Memory B cell (primary cell): ENCODE data around the gene NOS1AP.
A peak's percentile ranks its signal among the peaks of the same experiment; 100 is the strongest.

Source experiments
- ATAC-seq: fragments of 150-1000 bp; cut with Tn5 transposase; 2 replicates; pipeline ENCODE4 v1.10.0; 2021; ENCODE audit warnings: low read depth, mild to moderate bottlenecking, moderate library complexity
- DNase-seq, 2 donors: peaks; one replicate each; pipeline ENCODE4 v3.0.0; 2022; ENCODE audit warnings: low spot score in 2 of 2
- H3K27ac Mint-ChIP-seq: one replicate; pipeline ENCODE4 v1.8.0; 2022; ENCODE audit warnings: mild to moderate bottlenecking, moderate library complexity, mixed read lengths
- H3K27me3 Mint-ChIP-seq: one replicate; pipeline ENCODE4 v1.8.0; 2022; ENCODE audit warnings: mixed read lengths
- H3K36me3 Mint-ChIP-seq: one replicate; pipeline ENCODE4 v1.8.0; 2022; ENCODE audit warnings: mild to moderate bottlenecking, mixed read lengths
- H3K4me1 Mint-ChIP-seq: one replicate; pipeline ENCODE4 v1.8.0; 2022; ENCODE audit warnings: mixed read lengths
- H3K4me3 Mint-ChIP-seq: one replicate; pipeline ENCODE4 v1.8.0; 2022; ENCODE audit warnings: mild to moderate bottlenecking, moderate library complexity, mixed read lengths
- H3K9me3 Mint-ChIP-seq: one replicate; pipeline ENCODE4 v1.8.0; 2022; ENCODE audit warnings: mixed read lengths

NOS1AP gene

GRCh38 chr1:162142968-162143367 lies 73.5 kb downstream of the NOS1AP start:
- no peak for DNase-seq

GRCh38 chr1:162144268-162144667 lies 74.8 kb downstream of the NOS1AP start:
- Mint-ChIP-seq H3K27me3 (peaks cover 19% of the 10 kb centered on the region), H3K4me1 (no peaks in the 10 kb centered on the region)
- no peak for ATAC-seq

More at GRCh38 chr1:162142968-162143367, 73.5 kb downstream of the NOS1AP start:
- Mint-ChIP-seq H3K4me3 (no peak overlapping the region), H3K27ac (no peak overlapping the region), H3K9me3 (no peaks in the 10 kb centered on the region), H3K27me3 (peaks cover 13% of the 10 kb centered on the region), H3K36me3 (no peaks in the 10 kb centered on the region), H3K4me1 (no peaks in the 10 kb centered on the region)
- ATAC-seq = no peak

GRCh38 chr1:162144853-162145252 lies 75.4 kb downstream of the NOS1AP start:
- no peaks in the 10 kb centered on the region for H3K4me1 Mint-ChIP-seq
- no peak overlapping the region for H3K27ac Mint-ChIP-seq
- H3K36me3 Mint-ChIP-seq = no peaks in the 10 kb centered on the region
- peaks cover 19% of the 10 kb centered on the region for H3K27me3 Mint-ChIP-seq
- no peak overlapping the region for H3K4me3 Mint-ChIP-seq
- no peak for ATAC-seq
- H3K9me3 Mint-ChIP-seq = no peaks in the 10 kb centered on the region
- DNase-seq = no peak

More at GRCh38 chr1:162144268-162144667, 74.8 kb downstream of the NOS1AP start:
- Mint-ChIP-seq H3K36me3 (no peaks in the 10 kb centered on the region), H3K27ac (no peak overlapping the region), H3K9me3 (no peaks in the 10 kb centered on the region), H3K4me3 (no peak overlapping the region)
- DNase-seq = no peak

GRCh38 chr1:162145280-162145965 lies 75.9 kb downstream of the NOS1AP start:
- Mint-ChIP-seq H3K27ac (no peak overlapping the region), H3K4me1 (no peaks in the 10 kb centered on the region), H3K9me3 (no peaks in the 10 kb centered on the region), H3K4me3 (no peak overlapping the region), H3K36me3 (no peaks in the 10 kb centered on the region), H3K27me3 (peaks cover 19% of the 10 kb centered on the region)
- DNase-seq (no peak), ATAC-seq (no peak)

- DNase-seq (no peak), ATAC-seq (no peak)
- Mint-ChIP-seq H3K9me3 (no peaks in the 10 kb centered on the region), H3K4me3 (no peak overlapping the region), H3K27ac (no peak overlapping the region), H3K27me3 (peaks cover 20% of the 10 kb centered on the region), H3K4me1 (no peaks in the 10 kb centered on the region), H3K36me3 (no peaks in the 10 kb centered on the region)
Measured at GRCh38 chr1:162145966-162146696, 76.6 kb downstream of the NOS1AP start.

- Mint-ChIP-seq H3K9me3 (no peaks in the 10 kb centered on the region), H3K27ac (no peak overlapping the region), H3K36me3 (no peaks in the 10 kb centered on the region), H3K4me1 (peaks cover 2% of the 10 kb centered on the region), H3K27me3 (peaks cover 14% of the 10 kb centered on the region), H3K4me3 (no peak overlapping the region)
- ATAC-seq (no peak), DNase-seq (no peak)
Measured at GRCh38 chr1:162147760-162148159, 78.3 kb downstream of the NOS1AP start.

GRCh38 chr1:162150112-162150511 lies 80.6 kb downstream of the NOS1AP start:
- H3K36me3 Mint-ChIP-seq = no peaks in the 10 kb centered on the region
- H3K9me3 Mint-ChIP-seq = no peaks in the 10 kb centered on the region
- no peak overlapping the region for H3K27ac Mint-ChIP-seq
- H3K4me1 Mint-ChIP-seq = peaks cover 2% of the 10 kb centered on the region
- no peak overlapping the region for H3K4me3 Mint-ChIP-seq
- H3K27me3 Mint-ChIP-seq = peaks cover 12% of the 10 kb centered on the region
- ATAC-seq (no peak), DNase-seq (no peak)

- ATAC-seq (peak; percentile 83), DNase-seq (no peak)
- Mint-ChIP-seq H3K36me3 (no peaks in the 10 kb centered on the region), H3K27ac (no peak overlapping the region), H3K9me3 (no peaks in the 10 kb centered on the region), H3K4me3 (no peak overlapping the region), H3K27me3 (peaks cover 12% of the 10 kb centered on the region), H3K4me1 (peaks cover 2% of the 10 kb centered on the region)
Measured at GRCh38 chr1:162151900-162152829, 82.7 kb downstream of the NOS1AP start.

- Mint-ChIP-seq H3K36me3 (no peaks in the 10 kb centered on the region), H3K27me3 (peaks cover 10% of the 10 kb centered on the region), H3K4me1 (peaks cover 2% of the 10 kb centered on the region), H3K9me3 (no peaks in the 10 kb centered on the region), H3K4me3 (no peak overlapping the region), H3K27ac (no peak overlapping the region)
- DNase-seq = no peak
- no peak for ATAC-seq
Measured at GRCh38 chr1:162153374-162153773, 83.9 kb downstream of the NOS1AP start.

- DNase-seq = no peak
- Mint-ChIP-seq H3K27ac (no peak overlapping the region), H3K4me1 (no peaks in the 10 kb centered on the region), H3K27me3 (peaks cover 7% of the 10 kb centered on the region), H3K9me3 (peaks cover 2% of the 10 kb centered on the region), H3K36me3 (no peaks in the 10 kb centered on the region), H3K4me3 (no peak overlapping the region)
- ATAC-seq = no peak
Measured at GRCh38 chr1:162157469-162157868, 88.0 kb downstream of the NOS1AP start.

GRCh38 chr1:162158624-162159271 lies 89.3 kb downstream of the NOS1AP start:
- Mint-ChIP-seq H3K27me3 (peaks cover 9% of the 10 kb centered on the region), H3K9me3 (peaks cover 2% of the 10 kb centered on the region), H3K4me3 (no peak overlapping the region), H3K4me1 (no peaks in the 10 kb centered on the region), H3K36me3 (no peaks in the 10 kb centered on the region), H3K27ac (no peak overlapping the region)
- no peak for ATAC-seq
- DNase-seq = no peak

- peaks cover 2% of the 10 kb centered on the region for H3K9me3 Mint-ChIP-seq
- DNase-seq = no peak
- H3K27me3 Mint-ChIP-seq = peaks cover 9% of the 10 kb centered on the region
- ATAC-seq = no peak
- H3K4me3 Mint-ChIP-seq = no peak overlapping the region
- H3K4me1 Mint-ChIP-seq = no peaks in the 10 kb centered on the region
- H3K27ac Mint-ChIP-seq = no peak overlapping the region
- H3K36me3 Mint-ChIP-seq = no peaks in the 10 kb centered on the region
Measured at GRCh38 chr1:162159515-162159914, 90.0 kb downstream of the NOS1AP start.

GRCh38 chr1:162161916-162162550 lies 92.5 kb downstream of the NOS1AP start:
- ATAC-seq (no peak), DNase-seq (no peak)
- Mint-ChIP-seq H3K27ac (no peak overlapping the region), H3K36me3 (no peaks in the 10 kb centered on the region), H3K4me3 (no peak overlapping the region), H3K9me3 (peaks cover 2% of the 10 kb centered on the region), H3K27me3 (peaks cover 12% of the 10 kb centered on the region), H3K4me1 (no peaks in the 10 kb centered on the region)
